Esophagus (tissue), 2 donors: Measurements from ENCODE around the gene CCR9. TPM values are rescaled to one million over a fixed set of nuclear protein-coding genes. Genes with fewer than 3 reads are reported as not detected.
A peak's percentile ranks its signal among the peaks of the same experiment; 100 is the strongest.

Source experiments
- H3K27ac ChIP-seq, 2 donors: one replicate each; pipeline ENCODE4 v1.5.1; 2013; ENCODE audit warnings: low read depth in 2 of 2, mild to moderate bottlenecking in 2 of 2, inconsistent platforms in 1 of 2, low read length in 1 of 2, moderate library complexity in 1 of 2
- H3K27me3 ChIP-seq, 2 donors: one replicate each; pipeline ENCODE4 v1.6.1; 2013; ENCODE audit warnings: low read length in 2 of 2, control low read depth in 1 of 2, mild to moderate bottlenecking in 1 of 2; ENCODE audit not compliant: insufficient read depth in 2 of 2, control insufficient read depth in 1 of 2
- H3K36me3 ChIP-seq, 2 donors: one replicate each; pipeline ENCODE4 v1.6.1; 2013; ENCODE audit warnings: low read length in 1 of 2; ENCODE audit not compliant: control insufficient read depth in 2 of 2, insufficient read depth in 2 of 2
- H3K4me1 ChIP-seq, 2 donors: one replicate each; pipeline ENCODE4 v1.6.1; 2013; ENCODE audit warnings: low read length in 1 of 2; ENCODE audit not compliant: control insufficient read depth in 2 of 2, insufficient read depth in 2 of 2
- H3K4me3 ChIP-seq, 2 donors: one replicate each; pipeline ENCODE4 v1.5.1; 2013; ENCODE audit warnings: low read length in 2 of 2, mild to moderate bottlenecking in 2 of 2, low read depth in 1 of 2, moderate library complexity in 1 of 2
- H3K9me3 ChIP-seq, 2 donors: one replicate each; pipeline ENCODE4 v1.6.1; 2013; ENCODE audit warnings: mild to moderate bottlenecking in 2 of 2, low read depth in 1 of 2, low read length in 1 of 2, moderate library complexity in 1 of 2; ENCODE audit not compliant: control insufficient read depth in 2 of 2, insufficient read depth in 1 of 2
- WGBS, 2 donors: extraction: QIAGEN DNeasy Blood & Tissue Kit; methylation state at CpG; one replicate each; pipeline ENCODE4 v1.1.7; 2013; 5-methylcytosine and 5-hydroxymethylcytosine counted together
- polyA plus RNA-seq, 2 donors: library from polyadenylated mRNA; stranded (reverse); fragments of 200-250 nt; gene quantifications; one replicate each; pipeline ENCODE4 v1.2.3, GENCODE V29; 2013
- donor health status: healthy with polysubstance abuse.
- donor health status: Bipolar disorder and iron deficiency.

CCR9 gene
- polyA plus RNA-seq, 2 donors = not detected

DNA sequence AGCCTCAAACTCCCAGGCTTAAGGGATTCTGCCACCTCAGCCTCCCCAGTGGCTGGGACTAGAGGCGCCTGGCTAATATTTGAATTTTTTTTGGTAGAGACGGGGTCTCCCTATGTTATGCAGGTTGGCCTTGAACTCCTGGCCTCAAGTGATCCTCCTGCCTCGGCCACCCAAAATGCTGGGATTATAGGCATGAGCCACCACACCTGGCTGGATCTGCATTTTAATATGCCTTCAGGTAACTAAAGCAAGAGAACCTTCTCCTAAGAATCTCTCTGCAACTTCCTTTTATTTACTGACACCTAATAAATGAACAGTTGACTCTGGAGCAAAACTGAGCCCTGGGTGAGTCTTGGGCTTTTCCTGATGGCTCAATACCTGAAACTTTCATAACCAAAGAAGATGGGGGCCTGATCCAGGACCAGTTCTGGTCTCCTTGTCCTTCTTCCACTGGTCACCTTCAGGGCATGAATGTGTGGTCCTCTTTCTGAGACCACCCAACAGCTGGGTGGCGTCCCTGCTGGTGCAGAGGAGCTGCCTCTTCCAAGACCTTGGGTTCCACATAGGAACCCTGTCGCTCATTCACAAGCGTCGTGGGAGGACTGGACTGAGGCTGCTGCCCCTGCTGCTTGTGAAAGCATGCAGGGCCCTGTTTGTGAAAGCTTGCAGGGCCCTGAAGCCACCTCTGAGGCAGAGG, 28.2 kb downstream of the CCR9 start:
- 83 to 92% methylated on average over 7 of the region's 7 CpGs for WGBS, 2 donors
- H3K9me3 ChIP-seq = no peaks in the 10 kb centered on the region
- peaks cover 0 to 7% of the 10 kb centered on the region in 2 donors for H3K4me1 ChIP-seq
- no peak overlapping the region for H3K27ac ChIP-seq
- H3K4me3 ChIP-seq = no peak overlapping the region
- peaks cover under 1 to 5% of the 10 kb centered on the region in 2 donors for H3K36me3 ChIP-seq
- H3K27me3 ChIP-seq = no peaks in the 10 kb centered on the region

DNA sequence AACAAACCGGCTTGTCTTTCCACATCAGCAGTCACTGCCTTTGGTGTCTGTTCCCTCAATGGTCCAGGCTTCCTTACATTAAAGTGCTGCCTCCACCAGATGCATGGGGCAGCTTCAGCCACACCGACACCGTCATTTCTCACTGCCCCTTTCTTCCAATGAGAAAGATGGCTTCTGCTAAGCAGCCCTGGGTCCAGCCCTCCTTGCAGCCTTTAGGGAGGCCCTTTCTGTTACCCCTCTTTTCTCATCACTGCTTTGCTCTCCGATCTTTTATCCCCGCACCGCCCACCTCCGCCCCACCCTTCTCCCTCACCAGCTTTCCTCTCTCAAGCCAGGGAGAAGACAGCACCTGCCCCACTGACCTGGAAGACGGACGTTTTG, 28.7 kb downstream of the CCR9 start:
- H3K27ac ChIP-seq = no peak overlapping the region
- no peaks in the 10 kb centered on the region for H3K9me3 ChIP-seq
- peaks cover 0 to 7% of the 10 kb centered on the region in 2 donors for H3K4me1 ChIP-seq
- H3K27me3 ChIP-seq = no peaks in the 10 kb centered on the region
- H3K4me3 ChIP-seq = no peak overlapping the region
- WGBS, 2 donors = 86 to 89% methylated on average over 9 of the region's 9 CpGs
- peaks cover 5 to 6% of the 10 kb centered on the region in 2 donors for H3K36me3 ChIP-seq

DNA sequence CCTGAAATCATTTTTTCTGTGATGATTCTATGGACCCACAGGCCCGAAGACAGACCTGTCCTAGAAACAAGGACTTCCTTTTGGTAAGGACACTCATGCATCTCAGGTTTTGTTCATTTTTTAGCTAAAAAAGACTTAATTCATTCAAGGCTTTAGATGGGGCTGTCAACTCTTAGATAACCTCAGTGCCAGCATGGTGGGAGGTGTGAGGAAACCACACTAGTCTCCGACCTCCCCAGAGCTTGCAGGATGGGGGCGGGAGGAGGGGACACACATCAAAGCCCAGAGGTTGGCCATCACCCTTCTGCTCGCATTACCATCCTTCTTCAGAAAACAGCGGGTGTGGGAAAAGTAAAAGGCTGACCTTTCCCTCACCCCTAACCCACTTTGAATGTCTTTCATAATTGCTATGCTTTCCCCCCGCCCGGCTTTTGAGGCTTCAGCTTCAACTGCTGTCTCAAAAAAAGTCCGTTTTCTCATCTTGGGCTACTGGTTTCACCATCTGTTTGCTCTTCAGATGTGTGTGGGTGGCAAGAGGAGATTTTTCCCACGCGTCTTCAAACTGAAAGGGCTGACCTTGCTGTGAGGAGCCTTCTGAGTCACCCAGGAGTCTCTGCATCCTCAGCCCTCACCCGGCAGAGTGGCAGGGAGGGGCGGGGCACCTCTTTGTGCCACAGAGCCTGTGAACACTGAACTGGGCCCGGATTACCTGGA, 29.3 kb downstream of the CCR9 start:
- Histone ChIP-seq H3K9me3 (no peaks in the 10 kb centered on the region), H3K4me1 (peaks cover 0 to 7% of the 10 kb centered on the region in 2 donors), H3K36me3 (peaks cover 5 to 10% of the 10 kb centered on the region in 2 donors), H3K4me3 (no peak overlapping the region), H3K27me3 (no peaks in the 10 kb centered on the region), H3K27ac (peak overlapping the region in 1 of 2 donors; percentile 29)
- WGBS, 2 donors = 25 to 34% methylated on average over 13 of the region's 13 CpGs

DNA sequence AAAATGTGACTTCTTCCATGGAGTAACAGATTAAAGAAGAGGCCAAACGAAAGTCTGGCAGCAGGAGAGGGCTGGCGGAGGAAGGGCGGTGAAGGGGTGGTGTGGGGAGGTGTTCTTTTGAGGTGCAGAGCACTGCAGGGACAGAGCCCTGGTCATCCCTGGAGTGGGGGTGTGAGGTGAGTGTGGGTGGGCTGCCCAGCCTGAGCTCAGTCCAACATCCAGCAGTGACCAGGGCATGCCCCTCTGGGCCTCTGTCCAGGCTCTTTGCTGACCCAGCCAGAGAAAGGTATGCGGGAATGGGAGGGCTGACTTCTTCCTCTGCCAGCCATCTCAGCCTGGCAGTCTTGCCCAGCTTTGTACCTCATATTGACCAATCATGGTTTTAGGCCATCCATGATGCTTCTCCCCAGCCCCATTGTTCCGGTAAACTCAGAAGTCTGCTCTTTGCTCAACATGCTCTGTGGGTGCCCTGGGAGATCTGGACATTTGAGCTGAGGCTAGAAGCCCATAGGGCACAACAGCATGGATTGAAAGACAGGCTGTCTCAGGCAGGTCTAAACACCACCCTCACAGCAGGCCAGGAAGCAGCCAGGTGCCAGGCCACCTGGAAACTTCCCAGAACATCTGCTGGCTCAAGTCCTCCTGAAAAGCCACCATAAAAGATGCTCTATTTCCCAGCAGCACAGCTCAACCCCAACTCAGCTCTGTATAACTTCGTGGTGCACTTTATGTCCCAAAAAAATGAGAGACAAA, 31.0 kb downstream of the CCR9 start:
- WGBS, 2 donors = 64 to 76% methylated on average over 6 of the region's 6 CpGs
- H3K9me3 ChIP-seq = no peaks in the 10 kb centered on the region
- peak overlapping the region in 1 of 2 donors; percentile 1 for H3K27ac ChIP-seq
- H3K4me3 ChIP-seq = no peak overlapping the region
- no peaks in the 10 kb centered on the region for H3K27me3 ChIP-seq
- H3K4me1 ChIP-seq = peaks cover 0 to 7% of the 10 kb centered on the region in 2 donors
- peaks cover 11 to 26% of the 10 kb centered on the region in 2 donors for H3K36me3 ChIP-seq

DNA sequence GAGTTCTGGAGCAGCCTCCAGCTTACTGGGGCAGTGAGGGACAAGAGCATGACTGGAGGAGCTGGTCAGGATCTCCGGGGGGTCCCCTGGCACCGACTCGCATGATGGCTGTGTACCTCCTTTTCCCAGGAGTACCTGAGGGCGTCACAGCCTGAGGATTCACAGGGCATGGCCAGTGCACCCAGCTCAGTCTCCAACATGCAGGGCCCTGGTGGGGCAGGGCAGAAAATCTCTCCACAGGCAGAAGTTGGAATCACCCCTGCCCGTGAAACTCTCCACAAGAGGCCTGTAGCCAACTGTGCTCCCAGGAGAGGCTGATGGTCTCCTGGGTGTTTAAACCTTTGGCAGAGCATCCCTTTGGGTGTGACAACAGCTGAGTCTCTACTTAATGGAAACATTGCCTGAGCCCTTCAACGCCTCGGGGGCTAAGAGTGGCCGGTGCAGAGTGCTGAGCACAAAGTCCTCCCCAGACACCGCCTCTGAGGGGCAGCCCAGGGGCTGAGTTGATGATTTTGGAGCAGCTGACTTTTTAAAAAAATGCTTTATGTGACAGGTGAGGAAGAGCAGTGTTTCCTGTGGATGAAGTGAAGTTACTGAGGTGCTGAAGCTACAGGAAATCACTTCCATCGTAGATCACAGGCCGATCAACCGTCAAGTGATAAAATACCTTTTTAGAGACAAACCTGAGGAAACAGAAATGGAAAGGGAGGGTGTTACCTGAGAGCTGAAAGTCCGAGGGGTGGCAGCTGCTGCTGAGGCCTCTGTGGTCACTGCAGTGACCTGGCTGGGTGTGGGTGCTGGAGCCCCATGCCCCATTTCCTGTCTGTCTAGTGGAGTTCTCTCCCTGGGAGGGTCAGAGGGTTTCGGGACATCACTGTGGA, 35.1 kb downstream of the CCR9 start:
- 85 to 90% methylated on average over 14 of the region's 14 CpGs for WGBS, 2 donors
- no peaks in the 10 kb centered on the region for H3K27me3 ChIP-seq
- H3K4me3 ChIP-seq = no peak overlapping the region
- H3K27ac ChIP-seq = no peak overlapping the region
- peaks cover 0 to 4% of the 10 kb centered on the region in 2 donors for H3K4me1 ChIP-seq
- no peaks in the 10 kb centered on the region for H3K9me3 ChIP-seq
- H3K36me3 ChIP-seq = peaks cover 22 to 35% of the 10 kb centered on the region in 2 donors

DNA sequence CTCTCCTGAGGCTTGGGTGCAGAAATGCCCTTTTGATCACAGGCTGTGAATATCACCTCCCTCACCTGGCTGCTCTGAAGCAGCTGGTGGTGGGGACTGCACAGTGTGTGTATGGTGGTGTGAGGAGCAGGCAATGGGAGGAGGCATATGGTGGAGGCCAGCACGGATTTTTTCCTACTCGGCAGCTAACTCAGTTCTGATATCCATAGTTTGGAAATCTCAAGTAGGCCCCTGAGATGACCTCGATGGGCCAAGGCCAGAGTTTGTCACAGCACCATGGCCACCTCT, 35.6 kb downstream of the CCR9 start:
- peaks cover 22 to 35% of the 10 kb centered on the region in 2 donors for H3K36me3 ChIP-seq
- no peaks in the 10 kb centered on the region for H3K9me3 ChIP-seq
- no peak overlapping the region for H3K27ac ChIP-seq

DNA sequence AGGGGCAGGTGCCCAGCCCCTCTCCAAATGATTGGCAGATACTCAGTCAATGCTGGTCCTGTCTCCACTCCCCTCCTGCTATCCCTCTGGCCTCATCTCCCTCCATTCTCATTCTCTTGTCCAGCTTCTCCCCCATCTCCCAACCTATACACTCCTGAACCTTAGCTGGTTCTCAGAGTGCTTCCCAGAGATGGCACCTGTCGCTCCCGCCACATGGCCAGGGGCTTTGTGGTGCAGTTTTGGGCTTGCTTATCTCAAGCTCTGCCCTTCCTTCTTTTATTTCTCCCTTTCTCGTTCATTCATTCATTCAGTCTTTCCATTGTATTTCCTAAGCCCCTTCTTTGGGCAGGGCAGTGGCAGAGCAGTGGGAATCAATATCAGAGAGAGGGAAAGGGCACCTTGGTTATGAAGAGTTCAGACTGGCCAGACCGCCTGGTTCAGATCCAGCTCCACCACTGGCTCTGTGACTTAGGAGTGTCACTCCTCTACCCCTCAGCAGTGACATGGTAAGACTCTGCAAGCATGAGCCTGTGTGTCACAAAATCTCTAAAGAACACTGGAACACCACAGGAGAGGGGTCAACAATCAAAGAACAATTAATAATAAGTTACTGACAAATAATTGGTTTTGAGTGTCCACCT, 36.7 kb downstream of the CCR9 start:
- no peaks in the 10 kb centered on the region for H3K4me1 ChIP-seq
- H3K27me3 ChIP-seq = no peaks in the 10 kb centered on the region
- H3K36me3 ChIP-seq = peaks cover 27 to 40% of the 10 kb centered on the region in 2 donors
- no peak overlapping the region for H3K4me3 ChIP-seq
- WGBS, 2 donors = 95 to 96% methylated on average over 4 of the region's 4 CpGs
- H3K9me3 ChIP-seq = no peaks in the 10 kb centered on the region
- no peak overlapping the region for H3K27ac ChIP-seq

More for the DNA sequence above, 35.6 kb downstream of the CCR9 start:
- H3K27me3 ChIP-seq = no peaks in the 10 kb centered on the region
- WGBS, 2 donors = 92 to 93% methylated on average over 3 of the region's 3 CpGs
- no peak overlapping the region for H3K4me3 ChIP-seq
- peaks cover 0 to 4% of the 10 kb centered on the region in 2 donors for H3K4me1 ChIP-seq

DNA sequence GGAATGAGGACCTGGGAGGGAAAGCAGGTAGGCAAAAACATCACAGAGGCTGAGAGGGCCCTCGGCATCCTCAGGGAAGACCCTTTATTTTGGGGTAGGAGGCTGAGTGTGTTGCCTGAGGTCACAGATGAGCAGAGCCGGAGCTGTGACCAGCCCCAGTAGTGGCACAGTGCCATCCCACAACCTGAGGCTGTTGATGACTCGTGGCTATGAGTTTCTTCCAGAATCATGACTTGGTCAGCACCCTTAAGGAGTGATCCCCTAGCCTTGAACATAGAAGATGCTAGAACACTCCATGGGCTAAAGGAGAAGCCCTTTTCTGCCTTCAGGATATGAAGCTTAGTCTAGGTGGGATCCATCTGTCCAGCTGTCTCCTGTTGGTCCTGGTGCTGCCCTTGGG, 37.4 kb downstream of the CCR9 start:
- no peak overlapping the region for H3K4me3 ChIP-seq
- H3K36me3 ChIP-seq = peaks cover 27 to 43% of the 10 kb centered on the region in 2 donors
- no peak overlapping the region for H3K27ac ChIP-seq
- no peaks in the 10 kb centered on the region for H3K9me3 ChIP-seq
- no peaks in the 10 kb centered on the region for H3K4me1 ChIP-seq
- no peaks in the 10 kb centered on the region for H3K27me3 ChIP-seq
- 54 to 70% methylated on average over 3 of the region's 3 CpGs for whole genome bisulfite sequencing, 2 donors

DNA sequence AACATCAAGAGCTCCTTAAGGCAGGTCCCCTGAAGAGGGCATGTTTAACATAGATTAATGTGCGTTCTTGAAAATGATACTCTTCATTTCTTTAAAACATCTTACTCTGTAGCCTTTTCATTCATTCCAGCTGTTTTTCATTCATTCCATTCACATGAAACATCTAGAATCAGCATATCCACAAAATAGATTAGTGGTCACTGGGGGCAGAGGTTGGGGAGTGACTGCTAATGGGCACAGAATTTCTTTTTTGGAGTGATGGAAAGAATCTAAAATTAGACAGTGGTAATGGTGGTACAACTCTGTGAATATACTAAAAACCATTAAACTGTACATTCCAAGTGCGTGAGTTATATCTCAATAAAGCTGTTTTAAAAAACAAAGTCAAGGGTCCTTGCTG, 41.5 kb downstream of the CCR9 start:
- H3K4me3 ChIP-seq = no peak overlapping the region
- peaks cover 28 to 36% of the 10 kb centered on the region in 2 donors for H3K36me3 ChIP-seq
- no peak overlapping the region for H3K27ac ChIP-seq
- H3K27me3 ChIP-seq = no peaks in the 10 kb centered on the region
- 93 to 97% methylated on average over 2 of the region's 2 CpGs for WGBS, 2 donors
- no peaks in the 10 kb centered on the region for H3K4me1 ChIP-seq
- H3K9me3 ChIP-seq = no peaks in the 10 kb centered on the region
